ENCODE data around the gene ST7. TPM values are rescaled to one million over a fixed set of nuclear protein-coding genes. Genes with fewer than 3 reads are reported as not detected.

Gene ST7
- total and polyA plus RNA-seq, 2 of the 13 experiments (the other 11 are each of a cell fraction or from before 2014, with no cell fraction given) = 17.3 to 23.5 TPM

DNA sequence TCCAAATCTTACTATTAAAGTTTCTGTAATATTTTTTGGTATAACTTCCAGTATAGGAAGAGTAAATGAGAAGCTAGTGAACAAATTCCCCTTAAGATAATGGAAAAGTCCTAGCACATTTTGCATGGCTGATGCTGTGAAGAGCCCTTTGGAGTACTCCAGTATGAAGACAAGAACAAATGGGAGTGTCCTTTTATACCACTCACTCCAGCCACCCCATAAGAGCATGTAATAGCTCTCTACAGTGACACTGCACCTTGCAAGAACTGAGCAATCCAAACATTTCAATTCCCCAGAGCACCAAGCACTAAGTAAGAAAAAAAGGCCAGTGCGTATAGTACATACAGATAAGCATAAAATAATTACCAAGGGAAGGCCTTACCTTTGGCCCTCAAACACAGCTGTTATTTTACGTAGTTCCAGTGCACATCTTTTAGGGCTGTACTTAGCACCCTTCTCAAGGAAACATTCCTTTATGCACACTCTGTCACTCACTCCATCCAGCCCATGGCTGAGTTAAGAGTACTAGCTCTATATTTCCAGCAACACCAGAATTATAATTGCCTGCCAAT is 135.4 kb downstream of the ST7 start:
- CTCF ChIA-PET (ENCODE audit: low intra/inter-chr PET ratio, low total read pairs) = no interaction called here
- TF ChIP-seq DMTF1 (CRISPR knock-in tag; IDR thresholded peaks at IDR 0.05) (no peak), NCOA2 (CRISPR knock-in tag; IDR thresholded peaks at IDR 0.05) (no peak), MYC (CRISPR knock-in tag; IDR thresholded peaks at IDR 0.05; ENCODE audit: borderline replicate concordance) (no peak), CSRNP2 (CRISPR knock-in tag; conservative IDR thresholded peaks at IDR 0.05; ENCODE audit: low read depth) (no peak), RFXANK (CRISPR knock-in tag; IDR thresholded peaks at IDR 0.05) (no peak), ZNF282 (IDR thresholded peaks at IDR 0.05; ENCODE audit: partially characterized antibody) (no peak), TOE1 (CRISPR knock-in tag; IDR thresholded peaks at IDR 0.05) (no peak), EEA1 (CRISPR knock-in tag; IDR thresholded peaks at IDR 0.05; ENCODE audit: borderline replicate concordance) (no peak), ISX (CRISPR knock-in tag; conservative IDR thresholded peaks at IDR 0.05) (no peak), ZNF101 (CRISPR knock-in tag; IDR thresholded peaks at IDR 0.05; ENCODE audit: borderline replicate concordance, low read depth) (no peak), MXD3 (CRISPR knock-in tag; IDR thresholded peaks at IDR 0.05) (no peak), TCF7 (IDR thresholded peaks at IDR 0.05; ENCODE audit: low read depth) (no peak), MBD4 (IDR thresholded peaks at IDR 0.05; ENCODE audit: borderline replicate concordance, low read length) (no peak), POLR2A (IDR thresholded peaks at IDR 0.05; ENCODE audit: insufficient read depth in 1 of 2, low read depth in 2 of 2, low read length in 2 of 2) (no peak)
- H3K9ac ChIP-seq (ENCODE audit: insufficient read depth, low read depth, low read length) = no peak overlapping the region

More for the DNA sequence above, 135.4 kb downstream of the ST7 start:
- Histone ChIP-seq H3K27me3 (ENCODE audit: control insufficient read depth in 1 of 2, insufficient read depth in 2 of 2, low read length in 2 of 2) (no peaks in the 10 kb centered on the region), H3K4me2 (ENCODE audit: low read depth, low read length) (no peak overlapping the region), H3K4me3 (replicated peaks in 1 of 3; ENCODE audit: insufficient read depth in 1 of 3, low read depth in 2 of 3, low read length in 3 of 3) (no peak overlapping the region), H3K4me1 (ENCODE audit: insufficient read depth, low read length) (peaks cover 7% of the 10 kb centered on the region; the same call in 1 of the 2 replicates), H3K36me3 (replicated peaks in 1 of 2; ENCODE audit: control insufficient read depth in 1 of 2, insufficient read depth in 2 of 2, low read length in 2 of 2) (no peaks in the 10 kb centered on the region), H3K9me3 (ENCODE audit: low read length) (no peaks in the 10 kb centered on the region), H3K27ac (ENCODE audit: extremely low read length, insufficient read depth, low read length) (no peak overlapping the region), H3K79me2 (ENCODE audit: insufficient read depth, low read length) (no peaks in the 10 kb centered on the region), H4K20me1 (ENCODE audit: insufficient read depth, low read length) (no peaks in the 10 kb centered on the region), H2AFZ (ENCODE audit: low read length) (no peak overlapping the region)
- no peak for FAIRE-seq
- in situ Hi-C loops (cut with HindIII; ENCODE audit: extremely low pct_ligation_motif_present, low pct_unique_long_range_greater_than_20kb) = no loop called here
- 88% methylated on average over 2 of the region's 2 CpGs for WGBS (ENCODE audit: low lambda C conversion rate)
- BruUV-seq (replicated peaks) = no TSS peak
- POLR2A ChIA-PET = no interaction called here
- no peak for ATAC-seq
- intact Hi-C loops (cut with micrococcal nuclease; ENCODE audit: unreplicated experiment) = no loop called here
- DNase-seq (ENCODE audit: low spot score) = no peak
